ENCODE data around the gene GABARAP.
A peak's percentile ranks its signal among the peaks of the same experiment; 100 is the strongest.

GABARAP gene

DNA sequence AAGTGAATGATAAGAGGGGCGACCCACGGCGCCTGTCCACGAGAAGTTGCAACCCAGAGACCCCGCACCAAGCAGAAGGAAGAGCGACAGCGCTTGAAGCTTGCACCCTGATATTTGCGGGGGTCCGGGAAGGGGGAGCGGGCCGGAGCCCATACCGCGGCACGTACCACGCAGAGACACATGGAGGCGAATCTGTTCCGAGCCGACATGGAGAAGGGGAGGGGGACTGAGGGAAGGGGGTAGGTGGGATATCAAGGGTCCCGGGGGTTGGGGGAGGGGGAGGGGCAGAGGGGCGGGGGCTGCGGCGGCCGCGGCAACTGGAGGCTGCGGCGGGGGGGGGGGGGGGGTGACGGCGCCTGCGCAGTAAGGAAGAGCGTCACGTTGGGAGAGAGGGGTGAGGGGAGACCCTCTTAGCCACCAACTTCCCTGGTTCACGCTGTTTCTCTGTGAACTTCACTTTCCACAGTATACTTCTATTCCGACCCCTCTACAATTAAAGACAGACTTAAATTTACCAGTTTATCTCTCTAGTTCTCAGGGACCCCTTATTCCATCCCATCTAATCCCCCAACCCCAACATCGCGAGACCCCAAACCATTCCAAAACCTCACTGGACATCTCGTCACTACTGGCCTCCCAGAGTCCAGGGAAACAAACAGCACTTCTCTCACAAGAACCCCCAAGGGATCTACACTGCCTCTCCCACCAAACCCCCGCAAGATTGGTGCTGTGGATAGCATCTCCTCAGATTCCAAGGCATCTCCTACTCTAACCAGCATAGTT lies 30.6 kb downstream of the GABARAP start:
- TF ChIP-seq, protein P1, sequence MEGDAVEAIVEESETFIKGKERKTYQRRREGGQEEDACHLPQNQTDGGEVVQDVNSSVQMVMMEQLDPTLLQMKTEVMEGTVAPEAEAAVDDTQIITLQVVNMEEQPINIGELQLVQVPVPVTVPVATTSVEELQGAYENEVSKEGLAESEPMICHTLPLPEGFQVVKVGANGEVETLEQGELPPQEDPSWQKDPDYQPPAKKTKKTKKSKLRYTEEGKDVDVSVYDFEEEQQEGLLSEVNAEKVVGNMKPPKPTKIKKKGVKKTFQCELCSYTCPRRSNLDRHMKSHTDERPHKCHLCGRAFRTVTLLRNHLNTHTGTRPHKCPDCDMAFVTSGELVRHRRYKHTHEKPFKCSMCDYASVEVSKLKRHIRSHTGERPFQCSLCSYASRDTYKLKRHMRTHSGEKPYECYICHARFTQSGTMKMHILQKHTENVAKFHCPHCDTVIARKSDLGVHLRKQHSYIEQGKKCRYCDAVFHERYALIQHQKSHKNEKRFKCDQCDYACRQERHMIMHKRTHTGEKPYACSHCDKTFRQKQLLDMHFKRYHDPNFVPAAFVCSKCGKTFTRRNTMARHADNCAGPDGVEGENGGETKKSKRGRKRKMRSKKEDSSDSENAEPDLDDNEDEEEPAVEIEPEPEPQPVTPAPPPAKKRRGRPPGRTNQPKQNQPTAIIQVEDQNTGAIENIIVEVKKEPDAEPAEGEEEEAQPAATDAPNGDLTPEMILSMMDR (IDR thresholded peaks at IDR 0.05; ENCODE audit: low read depth, low read length) = no peak
- DNase-seq (ENCODE audit: low read depth in 2 of 2) = no peak
- no peak overlapping the region for H3K4me3 ChIP-seq (replicated peaks in 1 of 2; ENCODE audit: low read depth in 2 of 2, low read length in 2 of 2)

DNA sequence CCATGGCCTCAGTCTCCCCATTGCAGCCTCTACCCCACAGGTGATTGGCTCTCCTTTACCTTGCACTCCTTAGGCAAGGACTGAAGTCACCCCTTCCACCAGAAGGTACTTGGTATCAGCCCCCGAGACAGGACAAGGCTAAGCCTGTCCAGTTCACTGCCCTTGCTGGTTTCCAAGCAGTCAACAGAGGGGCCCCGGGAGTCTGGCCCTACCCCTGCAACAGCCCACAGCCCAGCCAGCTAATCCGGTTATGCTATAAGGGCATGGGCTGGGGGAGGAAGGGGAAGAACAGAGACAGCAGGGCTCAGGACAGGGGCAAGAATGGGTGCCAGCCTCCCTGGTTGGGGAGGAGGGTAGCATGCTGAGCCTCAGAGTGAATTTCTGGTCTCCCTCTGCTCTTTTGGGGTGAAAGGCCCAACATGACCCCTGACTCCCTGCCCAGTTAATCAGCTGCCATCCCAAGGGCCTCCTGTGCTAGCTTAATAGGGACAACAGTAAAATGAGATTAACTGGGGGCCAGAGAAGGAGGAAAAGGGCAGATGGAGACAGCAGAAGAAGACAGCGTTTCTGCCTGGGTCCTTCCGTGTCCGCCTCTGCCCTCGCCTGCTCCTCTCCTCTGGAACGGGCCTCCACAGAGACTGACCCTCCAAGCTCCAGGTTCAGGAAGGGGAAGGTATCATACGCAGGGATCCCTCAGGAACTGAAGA lies 33.3 kb downstream of the GABARAP start:
- DNase-seq (ENCODE audit: low read depth in 2 of 2) = no peak
- H3K4me3 ChIP-seq (replicated peaks in 1 of 2; ENCODE audit: low read depth in 2 of 2, low read length in 2 of 2) = no peak overlapping the region
- TF ChIP-seq, protein P1 (IDR thresholded peaks at IDR 0.05; ENCODE audit: low read depth, low read length) = no peak

DNA sequence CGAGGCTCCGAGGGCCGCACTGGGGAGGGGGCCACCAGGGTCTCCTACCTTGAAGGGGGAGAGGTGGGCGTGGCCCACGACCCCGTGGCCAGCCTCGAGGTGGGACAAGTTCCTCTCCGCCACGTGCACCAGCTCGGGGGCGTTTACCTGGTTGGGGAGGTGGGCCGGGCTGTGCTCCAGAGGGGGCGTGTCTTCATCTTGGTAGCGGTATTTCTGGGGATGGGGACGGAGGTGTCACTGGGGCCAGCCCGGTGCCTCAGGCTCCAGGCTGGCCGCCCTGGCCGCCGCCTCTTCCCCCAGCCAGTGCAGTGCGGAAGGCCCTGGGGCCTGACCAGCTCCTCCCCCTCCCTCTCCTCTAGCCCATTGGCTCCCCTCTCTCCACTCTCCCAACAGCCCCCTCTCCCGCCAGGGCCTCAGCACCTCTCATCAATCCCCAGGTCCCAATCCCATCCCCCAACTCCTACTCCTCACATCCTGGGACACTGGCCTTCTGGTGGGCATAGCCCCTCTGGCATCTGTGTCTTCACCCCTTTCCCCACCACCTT lies 34.1 kb downstream of the GABARAP start:
- DNase-seq (ENCODE audit: low read depth in 2 of 2) = no peak
- no peak overlapping the region for H3K4me3 ChIP-seq (replicated peaks in 1 of 2; ENCODE audit: low read depth in 2 of 2, low read length in 2 of 2)
- TF ChIP-seq, protein P1 (IDR thresholded peaks at IDR 0.05; ENCODE audit: low read depth, low read length) = no peak

DNA sequence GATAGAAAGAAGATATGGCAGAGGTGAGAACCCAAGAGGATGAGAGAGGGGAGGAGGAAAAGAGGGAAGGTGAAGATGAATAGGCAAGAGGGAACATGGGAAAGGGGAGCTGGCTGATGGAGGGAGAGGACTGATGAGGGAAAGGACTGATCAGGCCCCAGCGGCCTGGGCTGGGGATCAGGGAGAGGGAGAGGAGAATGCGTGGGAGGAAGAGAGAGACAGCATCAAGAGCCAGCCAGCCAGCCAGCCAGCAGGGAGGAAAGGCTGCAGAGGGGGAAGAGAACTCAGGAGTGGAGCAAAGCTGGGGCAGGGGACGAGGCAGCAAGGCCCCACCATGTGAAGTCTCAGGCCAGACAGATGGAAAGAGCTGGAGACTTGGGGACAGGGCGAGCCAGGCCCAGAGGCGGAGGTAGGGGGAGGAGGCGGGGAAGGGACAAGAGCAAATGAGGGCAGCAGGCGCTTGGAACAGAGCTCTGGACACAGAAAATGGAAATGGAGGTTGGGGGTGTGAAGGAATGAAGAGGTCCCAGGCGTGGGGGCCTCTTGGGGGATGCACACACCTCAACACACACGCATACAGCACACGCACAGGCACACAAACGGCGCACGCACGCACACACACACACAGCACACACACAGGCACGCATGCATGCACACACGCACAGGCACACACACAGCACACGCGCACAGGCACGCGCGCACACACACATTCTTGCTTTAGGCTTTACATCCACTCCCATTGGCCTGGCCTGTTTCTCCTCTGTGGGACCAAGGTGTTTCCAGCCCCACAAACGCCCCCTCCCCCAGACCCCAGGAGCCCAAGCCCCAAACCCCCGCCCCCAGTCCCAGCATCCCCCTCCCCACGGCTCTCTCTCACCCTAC lies 34.9 kb downstream of the GABARAP start:
- H3K4me3 ChIP-seq (replicated peaks in 1 of 2; ENCODE audit: low read depth in 2 of 2, low read length in 2 of 2) = no peak overlapping the region
- peak in 1 of 2 donors; percentile 72 for DNase-seq (ENCODE audit: low read depth in 2 of 2)
- TF ChIP-seq, protein P1 (IDR thresholded peaks at IDR 0.05; ENCODE audit: low read depth, low read length) = no peak

DNA sequence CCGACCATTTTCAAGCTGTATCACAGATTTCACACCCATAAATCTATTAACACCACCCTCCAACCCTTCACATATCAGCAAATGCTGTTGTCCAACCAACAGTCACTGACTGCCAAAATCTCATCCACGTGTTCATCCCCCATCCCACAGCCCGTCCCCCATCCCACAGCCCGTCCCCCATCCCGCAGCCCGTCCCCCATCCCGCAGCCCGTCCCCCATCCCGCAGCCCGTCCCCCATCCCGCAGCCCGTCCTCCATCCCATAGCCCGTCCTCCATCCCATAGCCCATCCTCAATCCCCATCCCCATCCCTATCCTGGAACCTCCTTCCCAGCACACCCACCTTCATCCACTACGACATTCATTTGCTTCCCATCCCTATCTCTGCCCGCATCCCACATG lies 36.7 kb downstream of the GABARAP start:
- no peak for DNase-seq (ENCODE audit: low read depth in 2 of 2)
- TF ChIP-seq, protein P1 (IDR thresholded peaks at IDR 0.05; ENCODE audit: low read depth, low read length) = no peak
- H3K4me3 ChIP-seq (replicated peaks in 1 of 2; ENCODE audit: low read depth in 2 of 2, low read length in 2 of 2) = peak overlapping the region; percentile 44 to 60

DNA sequence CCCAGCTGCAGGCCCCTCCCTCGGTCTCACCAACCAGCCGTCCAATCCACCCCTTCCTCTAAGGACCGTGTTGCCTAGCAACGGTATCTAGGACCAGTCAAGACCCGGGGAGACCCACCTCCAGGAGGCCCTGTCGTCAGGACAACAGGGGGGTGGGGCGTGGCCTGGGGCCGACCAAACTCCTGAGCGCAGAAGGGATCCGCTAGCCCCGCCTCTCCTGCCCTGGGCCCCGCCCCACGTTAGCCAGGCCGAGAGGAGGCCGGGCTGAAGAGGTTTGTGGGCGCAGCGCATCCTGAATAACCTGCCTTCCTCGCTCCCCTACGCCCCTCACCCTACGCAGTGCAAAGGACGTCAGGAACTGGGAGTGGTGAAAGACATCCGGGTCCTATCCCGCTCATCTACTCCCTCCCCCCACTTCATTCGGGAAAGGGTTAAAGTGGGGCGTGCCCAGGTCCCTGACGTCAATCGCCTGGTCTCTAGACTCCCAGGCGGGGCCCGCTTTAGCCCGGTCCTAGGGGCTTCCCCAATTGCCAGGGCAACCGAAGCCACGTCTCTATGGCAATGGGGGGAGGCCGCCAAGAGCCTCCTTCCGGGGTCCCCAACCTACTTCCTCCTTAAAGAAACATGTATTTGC lies 37.3 kb downstream of the GABARAP start:
- TF ChIP-seq, protein P1 (IDR thresholded peaks at IDR 0.05; ENCODE audit: low read depth, low read length) = no peak

More for the DNA sequence above, 37.3 kb downstream of the GABARAP start:
- DNase-seq (ENCODE audit: low read depth in 2 of 2) = peak; percentile 83 to 89
- peak overlapping the region; percentile 44 to 60 for H3K4me3 ChIP-seq (replicated peaks in 1 of 2; ENCODE audit: low read depth in 2 of 2, low read length in 2 of 2)
